C4-2B (cell line): ENCODE results near the gene UBE3A.

Source experiments
- ZFX ChIP-seq: fragments of 450-650 bp; IDR thresholded peaks from 2 replicates; pipeline ENCODE4 v1.6.1; 2017
- TF ChIP-seq, protein P1 (sequence below): fragments of 450-650 bp; conservative IDR thresholded peaks from 2 replicates; pipeline ENCODE4 v1.5.1; 2017; ENCODE audit warnings: mild to moderate bottlenecking

DNA sequence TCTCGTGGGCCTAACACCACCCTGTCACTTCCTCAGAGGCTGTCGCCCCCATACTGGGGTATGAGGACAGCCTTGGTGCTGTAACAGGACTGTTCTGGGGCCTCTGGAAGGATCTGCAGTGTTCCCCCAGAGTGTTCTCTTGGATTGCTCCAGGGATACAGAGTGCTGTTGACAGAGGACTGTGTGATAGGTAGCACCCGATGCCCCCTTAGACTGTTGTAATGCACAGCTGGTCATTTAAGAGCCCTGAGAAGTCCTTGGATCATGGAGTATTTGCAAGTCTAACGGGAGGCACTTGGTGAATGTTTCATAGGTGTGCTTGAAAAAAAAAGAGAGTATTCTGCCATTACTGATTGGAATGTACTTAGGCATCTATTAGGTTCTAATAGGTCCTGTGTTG is 35.4 kb upstream of the UBE3A start:
- TF ChIP-seq, protein P1, sequence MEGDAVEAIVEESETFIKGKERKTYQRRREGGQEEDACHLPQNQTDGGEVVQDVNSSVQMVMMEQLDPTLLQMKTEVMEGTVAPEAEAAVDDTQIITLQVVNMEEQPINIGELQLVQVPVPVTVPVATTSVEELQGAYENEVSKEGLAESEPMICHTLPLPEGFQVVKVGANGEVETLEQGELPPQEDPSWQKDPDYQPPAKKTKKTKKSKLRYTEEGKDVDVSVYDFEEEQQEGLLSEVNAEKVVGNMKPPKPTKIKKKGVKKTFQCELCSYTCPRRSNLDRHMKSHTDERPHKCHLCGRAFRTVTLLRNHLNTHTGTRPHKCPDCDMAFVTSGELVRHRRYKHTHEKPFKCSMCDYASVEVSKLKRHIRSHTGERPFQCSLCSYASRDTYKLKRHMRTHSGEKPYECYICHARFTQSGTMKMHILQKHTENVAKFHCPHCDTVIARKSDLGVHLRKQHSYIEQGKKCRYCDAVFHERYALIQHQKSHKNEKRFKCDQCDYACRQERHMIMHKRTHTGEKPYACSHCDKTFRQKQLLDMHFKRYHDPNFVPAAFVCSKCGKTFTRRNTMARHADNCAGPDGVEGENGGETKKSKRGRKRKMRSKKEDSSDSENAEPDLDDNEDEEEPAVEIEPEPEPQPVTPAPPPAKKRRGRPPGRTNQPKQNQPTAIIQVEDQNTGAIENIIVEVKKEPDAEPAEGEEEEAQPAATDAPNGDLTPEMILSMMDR, result no peak
- TF ChIP-seq ZFX, result no peak
